SK-N-SH treated with all-trans-retinoic acid at 6 μM for 48 hours (cell line): Measurements from ENCODE around the gene SPON1.

ENCODE experiments used
- ATAC-seq: fragments of 200-7000 bp; cut with Tn5 transposase; 3 replicates; pipeline ENCODE4 v1.9.1; 2020; ENCODE audit warnings: mild to moderate bottlenecking, moderate library complexity
- ARNTL ChIP-seq: fragments of 450-650 bp; formaldehyde crosslinking; IDR thresholded peaks from 2 replicates; pipeline ENCODE4 v1.5.0; 2020; ENCODE audit warnings: low read depth, mild to moderate bottlenecking, moderate library complexity, borderline replicate concordance
- BACH2 ChIP-seq: fragments of 250-450 bp; sonication (Bioruptor Pico); IDR thresholded peaks from 2 replicates; pipeline ENCODE4 v1.9.0; 2021; ENCODE audit warnings: mild to moderate bottlenecking, borderline replicate concordance
- CSDC2 ChIP-seq: fragments of 250-450 bp; sonication (Bioruptor Pico); IDR thresholded peaks from 2 replicates; pipeline ENCODE4 v1.5.0; 2020; ENCODE audit warnings: mild to moderate bottlenecking, moderate library complexity
- ESRRG ChIP-seq: fragments of 250-450 bp; sonication (Bioruptor Pico); IDR thresholded peaks from 2 replicates; pipeline ENCODE4 v1.6.1; 2021; ENCODE audit warnings: mild to moderate bottlenecking
- GLIS3 ChIP-seq: fragments of 250-450 bp; sonication (Bioruptor Pico); IDR thresholded peaks from 2 replicates; pipeline ENCODE4 v1.5.0; 2020; ENCODE audit warnings: mild to moderate bottlenecking, moderate library complexity
- ISL1 ChIP-seq: fragments of 250-450 bp; sonication (Bioruptor Pico); IDR thresholded peaks from 2 replicates; pipeline ENCODE4 v2.1.2; 2022; ENCODE audit warnings: mild to moderate bottlenecking, moderate library complexity
- OSR1 ChIP-seq: fragments of 250-450 bp; sonication (Bioruptor Pico); IDR thresholded peaks from 2 replicates; pipeline ENCODE4 v1.8.0; 2022; ENCODE audit warnings: moderate library complexity, mild to moderate bottlenecking, inconsistent platforms
- PPARA ChIP-seq: fragments of 250-450 bp; sonication (Bioruptor Pico); IDR thresholded peaks from 2 replicates; pipeline ENCODE4 v1.5.0; 2020; ENCODE audit warnings: mild to moderate bottlenecking, borderline replicate concordance
- RARB ChIP-seq: fragments of 250-450 bp; sonication (Bioruptor Pico); IDR thresholded peaks from 2 replicates; pipeline ENCODE4 v1.8.0; 2021; ENCODE audit warnings: mild to moderate bottlenecking, moderate library complexity
- SNAI2 ChIP-seq: fragments of 250-450 bp; sonication (Bioruptor Pico); IDR thresholded peaks from 2 replicates; pipeline ENCODE4 v1.5.0; 2020; ENCODE audit warnings: mild to moderate bottlenecking, moderate library complexity
- TCF4 ChIP-seq: fragments of 250-450 bp; sonication (Bioruptor Pico); IDR thresholded peaks from 2 replicates; pipeline ENCODE4 v1.8.0; 2021; ENCODE audit warnings: mild to moderate bottlenecking, moderate library complexity, borderline replicate concordance
- TOX ChIP-seq: fragments of 250-450 bp; sonication (Bioruptor Pico); IDR thresholded peaks from 2 replicates; pipeline ENCODE4 v1.8.0; 2021; ENCODE audit warnings: mild to moderate bottlenecking, moderate library complexity, borderline replicate concordance
- ZC3H10 ChIP-seq: fragments of 250-450 bp; sonication (Bioruptor Pico); IDR thresholded peaks from 2 replicates; pipeline ENCODE4 v1.5.1; 2021; ENCODE audit warnings: mild to moderate bottlenecking, moderate library complexity
- ZFP3 ChIP-seq: fragments of 250-450 bp; sonication (Bioruptor Pico); IDR thresholded peaks from 2 replicates; pipeline ENCODE4 v1.5.0; 2020; ENCODE audit warnings: mild to moderate bottlenecking, moderate library complexity
- ZFP30 ChIP-seq: fragments of 450-650 bp; formaldehyde crosslinking; IDR thresholded peaks from 2 replicates; pipeline ENCODE4 v1.5.0; 2022; ENCODE audit warnings: mild to moderate bottlenecking, moderate library complexity
- ZNF565 ChIP-seq: fragments of 450-650 bp; formaldehyde crosslinking; conservative IDR thresholded peaks from 2 replicates; pipeline ENCODE4 v1.5.0; 2020; ENCODE audit warnings: low read depth, mild to moderate bottlenecking, moderate library complexity
- ZNF70 ChIP-seq: fragments of 450-650 bp; formaldehyde crosslinking; IDR thresholded peaks from 2 replicates; pipeline ENCODE4 v1.5.0; 2020; ENCODE audit warnings: mild to moderate bottlenecking, moderate library complexity
- ZNF8 ChIP-seq: fragments of 450-650 bp; formaldehyde crosslinking; IDR thresholded peaks from 2 replicates; pipeline ENCODE4 v1.5.0; 2020; ENCODE audit warnings: mild to moderate bottlenecking, moderate library complexity
- TF ChIP-seq, protein P1 (sequence below): fragments of 250-450 bp; sonication (Bioruptor Pico); IDR thresholded peaks from 2 replicates; pipeline ENCODE4 v1.5.1; 2020; ENCODE audit warnings: low read depth, mild to moderate bottlenecking, moderate library complexity
- TF ChIP-seq, protein P2 (sequence below): fragments of 250-450 bp; sonication (Bioruptor Pico); IDR thresholded peaks from 2 replicates; pipeline ENCODE4 v1.8.0; 2020; ENCODE audit warnings: mild to moderate bottlenecking, moderate library complexity, borderline replicate concordance
- TF ChIP-seq, protein P3 (sequence below): fragments of 250-450 bp; sonication (Bioruptor Pico); IDR thresholded peaks from 2 replicates; pipeline ENCODE4 v1.5.1; 2021; ENCODE audit warnings: mild to moderate bottlenecking, moderate library complexity
- TF ChIP-seq, protein P4 (sequence below): fragments of 250-450 bp; sonication (Bioruptor Pico); IDR thresholded peaks from 2 replicates; pipeline ENCODE4 v1.5.0; 2020; ENCODE audit warnings: mild to moderate bottlenecking, moderate library complexity
- TF ChIP-seq, protein P5 (sequence below): fragments of 250-450 bp; sonication (Bioruptor Pico); IDR thresholded peaks from 2 replicates; pipeline ENCODE4 v1.8.0; 2021; ENCODE audit warnings: low read depth, mild to moderate bottlenecking, moderate library complexity, borderline replicate concordance

SPON1 gene

DNA sequence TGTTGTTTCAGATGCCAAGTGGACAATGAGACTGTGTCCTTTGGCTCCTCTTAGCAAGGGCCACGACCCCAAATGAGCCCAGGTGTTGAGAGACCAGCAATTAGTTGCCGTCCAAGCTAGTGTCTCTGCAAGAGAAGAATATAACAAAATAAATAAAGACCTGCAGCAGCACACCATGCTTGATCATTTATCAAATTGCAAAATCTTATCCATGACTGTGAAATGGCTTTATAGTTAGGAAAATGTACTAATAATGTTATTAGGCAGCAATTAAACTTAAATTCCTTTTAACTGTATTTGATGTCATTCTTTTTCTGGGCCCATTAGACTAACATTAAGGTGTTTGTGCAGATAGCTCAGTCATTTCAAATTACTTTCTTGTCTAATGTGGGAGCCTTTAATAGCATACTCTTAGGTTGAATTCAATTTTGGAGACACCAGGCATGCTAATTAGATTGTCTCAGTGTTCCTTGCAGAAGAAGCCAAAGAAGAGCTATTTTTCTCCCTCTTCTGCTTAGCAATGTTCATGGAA, 220.4 kb downstream of the SPON1 start:
- ATAC-seq: no peak
- TF ChIP-seq ZNF8 (CRISPR knock-in tag): no peak
- no peak for TF ChIP-seq ESRRG (CRISPR knock-in tag)
- TF ChIP-seq, protein P1, sequence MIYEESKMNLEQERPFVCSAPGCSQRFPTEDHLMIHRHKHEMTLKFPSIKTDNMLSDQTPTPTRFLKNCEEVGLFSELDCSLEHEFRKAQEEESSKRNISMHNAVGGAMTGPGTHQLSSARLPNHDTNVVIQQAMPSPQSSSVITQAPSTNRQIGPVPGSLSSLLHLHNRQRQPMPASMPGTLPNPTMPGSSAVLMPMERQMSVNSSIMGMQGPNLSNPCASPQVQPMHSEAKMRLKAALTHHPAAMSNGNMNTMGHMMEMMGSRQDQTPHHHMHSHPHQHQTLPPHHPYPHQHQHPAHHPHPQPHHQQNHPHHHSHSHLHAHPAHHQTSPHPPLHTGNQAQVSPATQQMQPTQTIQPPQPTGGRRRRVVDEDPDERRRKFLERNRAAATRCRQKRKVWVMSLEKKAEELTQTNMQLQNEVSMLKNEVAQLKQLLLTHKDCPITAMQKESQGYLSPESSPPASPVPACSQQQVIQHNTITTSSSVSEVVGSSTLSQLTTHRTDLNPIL (CRISPR knock-in tag): peak; percentile 33; the same call in 1 of the 2 replicates
- TF ChIP-seq, protein P2, sequence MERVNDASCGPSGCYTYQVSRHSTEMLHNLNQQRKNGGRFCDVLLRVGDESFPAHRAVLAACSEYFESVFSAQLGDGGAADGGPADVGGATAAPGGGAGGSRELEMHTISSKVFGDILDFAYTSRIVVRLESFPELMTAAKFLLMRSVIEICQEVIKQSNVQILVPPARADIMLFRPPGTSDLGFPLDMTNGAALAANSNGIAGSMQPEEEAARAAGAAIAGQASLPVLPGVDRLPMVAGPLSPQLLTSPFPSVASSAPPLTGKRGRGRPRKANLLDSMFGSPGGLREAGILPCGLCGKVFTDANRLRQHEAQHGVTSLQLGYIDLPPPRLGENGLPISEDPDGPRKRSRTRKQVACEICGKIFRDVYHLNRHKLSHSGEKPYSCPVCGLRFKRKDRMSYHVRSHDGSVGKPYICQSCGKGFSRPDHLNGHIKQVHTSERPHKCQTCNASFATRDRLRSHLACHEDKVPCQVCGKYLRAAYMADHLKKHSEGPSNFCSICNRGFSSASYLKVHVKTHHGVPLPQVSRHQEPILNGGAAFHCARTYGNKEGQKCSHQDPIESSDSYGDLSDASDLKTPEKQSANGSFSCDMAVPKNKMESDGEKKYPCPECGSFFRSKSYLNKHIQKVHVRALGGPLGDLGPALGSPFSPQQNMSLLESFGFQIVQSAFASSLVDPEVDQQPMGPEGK (CRISPR knock-in tag): no peak
- no peak for TF ChIP-seq GLIS3 (CRISPR knock-in tag)
- peak; percentile 85 for TF ChIP-seq ISL1 (CRISPR knock-in tag)
- no peak for TF ChIP-seq ARNTL (CRISPR knock-in tag)
- TF ChIP-seq ZNF565 (CRISPR knock-in tag): no peak
- TF ChIP-seq BACH2: no peak
- TF ChIP-seq OSR1: no peak
- no peak for TF ChIP-seq CSDC2
- no peak for TF ChIP-seq ZFP3
- no peak for TF ChIP-seq RARB
- no peak for TF ChIP-seq TOX (CRISPR knock-in tag)
- TF ChIP-seq PPARA: no peak
- no peak for TF ChIP-seq ZNF70 (CRISPR knock-in tag)
- TF ChIP-seq, protein P3, sequence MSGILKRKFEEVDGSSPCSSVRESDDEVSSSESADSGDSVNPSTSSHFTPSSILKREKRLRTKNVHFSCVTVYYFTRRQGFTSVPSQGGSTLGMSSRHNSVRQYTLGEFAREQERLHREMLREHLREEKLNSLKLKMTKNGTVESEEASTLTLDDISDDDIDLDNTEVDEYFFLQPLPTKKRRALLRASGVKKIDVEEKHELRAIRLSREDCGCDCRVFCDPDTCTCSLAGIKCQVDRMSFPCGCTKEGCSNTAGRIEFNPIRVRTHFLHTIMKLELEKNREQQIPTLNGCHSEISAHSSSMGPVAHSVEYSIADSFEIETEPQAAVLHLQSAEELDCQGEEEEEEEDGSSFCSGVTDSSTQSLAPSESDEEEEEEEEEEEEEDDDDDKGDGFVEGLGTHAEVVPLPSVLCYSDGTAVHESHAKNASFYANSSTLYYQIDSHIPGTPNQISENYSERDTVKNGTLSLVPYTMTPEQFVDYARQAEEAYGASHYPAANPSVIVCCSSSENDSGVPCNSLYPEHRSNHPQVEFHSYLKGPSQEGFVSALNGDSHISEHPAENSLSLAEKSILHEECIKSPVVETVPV (CRISPR knock-in tag): no peak
- TF ChIP-seq SNAI2 (CRISPR knock-in tag): no peak
- TF ChIP-seq, protein P4, sequence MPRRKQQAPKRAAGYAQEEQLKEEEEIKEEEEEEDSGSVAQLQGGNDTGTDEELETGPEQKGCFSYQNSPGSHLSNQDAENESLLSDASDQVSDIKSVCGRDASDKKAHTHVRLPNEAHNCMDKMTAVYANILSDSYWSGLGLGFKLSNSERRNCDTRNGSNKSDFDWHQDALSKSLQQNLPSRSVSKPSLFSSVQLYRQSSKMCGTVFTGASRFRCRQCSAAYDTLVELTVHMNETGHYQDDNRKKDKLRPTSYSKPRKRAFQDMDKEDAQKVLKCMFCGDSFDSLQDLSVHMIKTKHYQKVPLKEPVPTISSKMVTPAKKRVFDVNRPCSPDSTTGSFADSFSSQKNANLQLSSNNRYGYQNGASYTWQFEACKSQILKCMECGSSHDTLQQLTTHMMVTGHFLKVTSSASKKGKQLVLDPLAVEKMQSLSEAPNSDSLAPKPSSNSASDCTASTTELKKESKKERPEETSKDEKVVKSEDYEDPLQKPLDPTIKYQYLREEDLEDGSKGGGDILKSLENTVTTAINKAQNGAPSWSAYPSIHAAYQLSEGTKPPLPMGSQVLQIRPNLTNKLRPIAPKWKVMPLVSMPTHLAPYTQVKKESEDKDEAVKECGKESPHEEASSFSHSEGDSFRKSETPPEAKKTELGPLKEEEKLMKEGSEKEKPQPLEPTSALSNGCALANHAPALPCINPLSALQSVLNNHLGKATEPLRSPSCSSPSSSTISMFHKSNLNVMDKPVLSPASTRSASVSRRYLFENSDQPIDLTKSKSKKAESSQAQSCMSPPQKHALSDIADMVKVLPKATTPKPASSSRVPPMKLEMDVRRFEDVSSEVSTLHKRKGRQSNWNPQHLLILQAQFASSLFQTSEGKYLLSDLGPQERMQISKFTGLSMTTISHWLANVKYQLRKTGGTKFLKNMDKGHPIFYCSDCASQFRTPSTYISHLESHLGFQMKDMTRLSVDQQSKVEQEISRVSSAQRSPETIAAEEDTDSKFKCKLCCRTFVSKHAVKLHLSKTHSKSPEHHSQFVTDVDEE (CRISPR knock-in tag): peak; percentile 60; the same call in 1 of the 2 replicates
- no peak for TF ChIP-seq ZC3H10 (CRISPR knock-in tag)
- no peak for TF ChIP-seq TCF4
- TF ChIP-seq, protein P5, sequence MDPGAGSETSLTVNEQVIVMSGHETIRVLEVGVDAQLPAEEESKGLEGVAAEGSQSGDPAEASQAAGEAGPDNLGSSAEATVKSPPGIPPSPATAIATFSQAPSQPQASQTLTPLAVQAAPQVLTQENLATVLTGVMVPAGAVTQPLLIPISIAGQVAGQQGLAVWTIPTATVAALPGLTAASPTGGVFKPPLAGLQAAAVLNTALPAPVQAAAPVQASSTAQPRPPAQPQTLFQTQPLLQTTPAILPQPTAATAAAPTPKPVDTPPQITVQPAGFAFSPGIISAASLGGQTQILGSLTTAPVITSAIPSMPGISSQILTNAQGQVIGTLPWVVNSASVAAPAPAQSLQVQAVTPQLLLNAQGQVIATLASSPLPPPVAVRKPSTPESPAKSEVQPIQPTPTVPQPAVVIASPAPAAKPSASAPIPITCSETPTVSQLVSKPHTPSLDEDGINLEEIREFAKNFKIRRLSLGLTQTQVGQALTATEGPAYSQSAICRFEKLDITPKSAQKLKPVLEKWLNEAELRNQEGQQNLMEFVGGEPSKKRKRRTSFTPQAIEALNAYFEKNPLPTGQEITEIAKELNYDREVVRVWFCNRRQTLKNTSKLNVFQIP (CRISPR knock-in tag): no peak
- no peak for TF ChIP-seq ZFP30 (CRISPR knock-in tag)
- TF ChIP-seq, all 23 proteins: peak for 3

DNA sequence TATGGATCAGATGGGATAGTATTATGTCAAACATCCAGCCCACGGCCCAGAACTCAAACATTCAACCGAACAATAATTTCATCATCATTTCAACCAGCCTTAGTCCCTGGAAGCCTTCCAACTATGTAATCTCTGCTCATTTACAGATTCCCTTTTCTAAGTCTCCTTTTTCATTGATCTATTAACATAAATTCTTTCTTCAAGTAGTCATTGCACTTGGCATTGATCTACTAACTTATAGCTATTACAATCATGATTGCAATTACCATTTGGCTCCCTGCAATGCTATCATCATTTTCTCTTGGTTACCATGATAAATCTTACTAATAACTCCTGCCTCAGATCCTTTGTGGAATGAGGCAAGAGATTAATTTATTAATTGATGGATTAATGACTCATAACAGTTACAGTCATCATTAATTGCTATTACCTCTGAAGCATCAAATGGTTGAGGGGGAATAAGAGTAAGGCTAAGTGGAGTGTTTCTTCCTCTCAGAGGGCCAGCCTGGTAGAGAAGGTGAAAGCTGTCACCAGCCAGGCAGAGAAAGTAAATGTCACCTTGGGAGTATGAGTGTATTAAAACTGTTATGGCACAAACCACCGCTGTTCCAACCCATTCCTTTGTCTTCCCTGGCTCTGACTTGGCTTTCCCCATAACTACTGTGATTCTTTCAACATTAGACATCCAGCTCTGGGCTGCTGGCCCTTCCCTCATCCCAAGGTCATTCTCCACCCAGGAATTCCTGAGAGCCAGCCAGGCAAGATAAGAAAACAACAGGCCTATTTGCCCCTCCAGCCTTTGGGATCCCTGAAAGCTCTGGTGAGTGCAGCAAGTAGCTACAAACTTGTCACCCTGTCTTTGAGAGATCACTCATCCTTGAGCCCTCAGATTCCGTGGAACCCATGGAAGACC, 221.8 kb downstream of the SPON1 start:
- ATAC-seq: no peak
- TF ChIP-seq TCF4: no peak
- no peak for TF ChIP-seq ZNF8 (CRISPR knock-in tag)
- TF ChIP-seq GLIS3 (CRISPR knock-in tag): no peak
- TF ChIP-seq ESRRG (CRISPR knock-in tag): no peak
- no peak for TF ChIP-seq ZNF565 (CRISPR knock-in tag)
- no peak for TF ChIP-seq ZFP30 (CRISPR knock-in tag)
- TF ChIP-seq TOX (CRISPR knock-in tag): no peak
- TF ChIP-seq ZFP3: no peak
